ENCODE results near the gene TIMM10B. TPM values are rescaled to one million over a fixed set of nuclear protein-coding genes. Genes with fewer than 3 reads are reported as not detected.

TIMM10B gene
- total and polyA plus RNA-seq, 9 of the 15 experiments (the other 6 are each of a cell fraction or from before 2014, with no cell fraction given), result 43.2 to 163 (median 57.0) TPM

DNA sequence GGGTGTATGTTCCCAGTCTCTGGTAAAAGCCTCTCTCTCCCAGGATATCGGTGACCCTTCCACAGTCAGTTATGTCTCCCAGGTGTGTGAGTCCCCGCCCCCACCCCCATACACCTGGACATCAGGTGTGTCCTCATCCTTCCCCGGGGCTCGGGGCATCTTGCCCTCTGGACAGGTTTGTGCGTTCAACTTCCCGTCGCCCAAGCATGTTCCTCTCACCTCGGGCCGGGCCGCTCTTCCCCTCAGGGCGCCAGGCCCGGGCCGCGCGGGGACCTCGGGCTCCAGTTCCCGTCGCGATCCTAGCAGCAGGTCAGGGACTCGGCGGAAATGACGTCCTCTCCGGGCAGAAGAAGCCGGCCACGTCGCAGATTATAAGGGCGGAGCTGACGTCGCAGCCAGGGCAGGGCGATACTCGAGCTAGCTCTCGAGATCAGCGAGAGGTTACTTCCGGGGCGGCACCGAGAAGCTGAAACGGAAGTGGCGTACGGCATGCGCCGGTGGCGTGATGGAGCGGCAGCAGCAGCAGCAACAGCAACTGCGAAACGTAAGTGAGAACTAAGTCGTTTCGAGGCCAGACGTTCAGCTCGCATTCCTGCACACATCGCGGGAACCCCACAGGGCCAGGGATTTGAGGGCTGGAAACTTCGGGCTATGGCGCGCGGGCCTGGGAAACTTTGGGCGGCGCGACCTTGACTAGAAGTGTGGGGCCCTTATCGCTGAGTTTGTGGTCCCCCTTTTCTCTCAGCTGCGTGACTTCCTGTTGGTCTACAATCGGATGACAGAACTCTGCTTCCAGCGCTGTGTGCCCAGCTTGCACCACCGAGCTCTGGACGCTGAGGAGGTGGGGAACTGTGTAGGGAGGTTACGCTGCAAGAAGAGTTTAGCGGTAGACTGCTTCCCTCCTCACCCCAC is at the start of gene TIMM10B, which contains the start of gene ARFIP2 (continued):
- TF ChIP-seq, protein P1, sequence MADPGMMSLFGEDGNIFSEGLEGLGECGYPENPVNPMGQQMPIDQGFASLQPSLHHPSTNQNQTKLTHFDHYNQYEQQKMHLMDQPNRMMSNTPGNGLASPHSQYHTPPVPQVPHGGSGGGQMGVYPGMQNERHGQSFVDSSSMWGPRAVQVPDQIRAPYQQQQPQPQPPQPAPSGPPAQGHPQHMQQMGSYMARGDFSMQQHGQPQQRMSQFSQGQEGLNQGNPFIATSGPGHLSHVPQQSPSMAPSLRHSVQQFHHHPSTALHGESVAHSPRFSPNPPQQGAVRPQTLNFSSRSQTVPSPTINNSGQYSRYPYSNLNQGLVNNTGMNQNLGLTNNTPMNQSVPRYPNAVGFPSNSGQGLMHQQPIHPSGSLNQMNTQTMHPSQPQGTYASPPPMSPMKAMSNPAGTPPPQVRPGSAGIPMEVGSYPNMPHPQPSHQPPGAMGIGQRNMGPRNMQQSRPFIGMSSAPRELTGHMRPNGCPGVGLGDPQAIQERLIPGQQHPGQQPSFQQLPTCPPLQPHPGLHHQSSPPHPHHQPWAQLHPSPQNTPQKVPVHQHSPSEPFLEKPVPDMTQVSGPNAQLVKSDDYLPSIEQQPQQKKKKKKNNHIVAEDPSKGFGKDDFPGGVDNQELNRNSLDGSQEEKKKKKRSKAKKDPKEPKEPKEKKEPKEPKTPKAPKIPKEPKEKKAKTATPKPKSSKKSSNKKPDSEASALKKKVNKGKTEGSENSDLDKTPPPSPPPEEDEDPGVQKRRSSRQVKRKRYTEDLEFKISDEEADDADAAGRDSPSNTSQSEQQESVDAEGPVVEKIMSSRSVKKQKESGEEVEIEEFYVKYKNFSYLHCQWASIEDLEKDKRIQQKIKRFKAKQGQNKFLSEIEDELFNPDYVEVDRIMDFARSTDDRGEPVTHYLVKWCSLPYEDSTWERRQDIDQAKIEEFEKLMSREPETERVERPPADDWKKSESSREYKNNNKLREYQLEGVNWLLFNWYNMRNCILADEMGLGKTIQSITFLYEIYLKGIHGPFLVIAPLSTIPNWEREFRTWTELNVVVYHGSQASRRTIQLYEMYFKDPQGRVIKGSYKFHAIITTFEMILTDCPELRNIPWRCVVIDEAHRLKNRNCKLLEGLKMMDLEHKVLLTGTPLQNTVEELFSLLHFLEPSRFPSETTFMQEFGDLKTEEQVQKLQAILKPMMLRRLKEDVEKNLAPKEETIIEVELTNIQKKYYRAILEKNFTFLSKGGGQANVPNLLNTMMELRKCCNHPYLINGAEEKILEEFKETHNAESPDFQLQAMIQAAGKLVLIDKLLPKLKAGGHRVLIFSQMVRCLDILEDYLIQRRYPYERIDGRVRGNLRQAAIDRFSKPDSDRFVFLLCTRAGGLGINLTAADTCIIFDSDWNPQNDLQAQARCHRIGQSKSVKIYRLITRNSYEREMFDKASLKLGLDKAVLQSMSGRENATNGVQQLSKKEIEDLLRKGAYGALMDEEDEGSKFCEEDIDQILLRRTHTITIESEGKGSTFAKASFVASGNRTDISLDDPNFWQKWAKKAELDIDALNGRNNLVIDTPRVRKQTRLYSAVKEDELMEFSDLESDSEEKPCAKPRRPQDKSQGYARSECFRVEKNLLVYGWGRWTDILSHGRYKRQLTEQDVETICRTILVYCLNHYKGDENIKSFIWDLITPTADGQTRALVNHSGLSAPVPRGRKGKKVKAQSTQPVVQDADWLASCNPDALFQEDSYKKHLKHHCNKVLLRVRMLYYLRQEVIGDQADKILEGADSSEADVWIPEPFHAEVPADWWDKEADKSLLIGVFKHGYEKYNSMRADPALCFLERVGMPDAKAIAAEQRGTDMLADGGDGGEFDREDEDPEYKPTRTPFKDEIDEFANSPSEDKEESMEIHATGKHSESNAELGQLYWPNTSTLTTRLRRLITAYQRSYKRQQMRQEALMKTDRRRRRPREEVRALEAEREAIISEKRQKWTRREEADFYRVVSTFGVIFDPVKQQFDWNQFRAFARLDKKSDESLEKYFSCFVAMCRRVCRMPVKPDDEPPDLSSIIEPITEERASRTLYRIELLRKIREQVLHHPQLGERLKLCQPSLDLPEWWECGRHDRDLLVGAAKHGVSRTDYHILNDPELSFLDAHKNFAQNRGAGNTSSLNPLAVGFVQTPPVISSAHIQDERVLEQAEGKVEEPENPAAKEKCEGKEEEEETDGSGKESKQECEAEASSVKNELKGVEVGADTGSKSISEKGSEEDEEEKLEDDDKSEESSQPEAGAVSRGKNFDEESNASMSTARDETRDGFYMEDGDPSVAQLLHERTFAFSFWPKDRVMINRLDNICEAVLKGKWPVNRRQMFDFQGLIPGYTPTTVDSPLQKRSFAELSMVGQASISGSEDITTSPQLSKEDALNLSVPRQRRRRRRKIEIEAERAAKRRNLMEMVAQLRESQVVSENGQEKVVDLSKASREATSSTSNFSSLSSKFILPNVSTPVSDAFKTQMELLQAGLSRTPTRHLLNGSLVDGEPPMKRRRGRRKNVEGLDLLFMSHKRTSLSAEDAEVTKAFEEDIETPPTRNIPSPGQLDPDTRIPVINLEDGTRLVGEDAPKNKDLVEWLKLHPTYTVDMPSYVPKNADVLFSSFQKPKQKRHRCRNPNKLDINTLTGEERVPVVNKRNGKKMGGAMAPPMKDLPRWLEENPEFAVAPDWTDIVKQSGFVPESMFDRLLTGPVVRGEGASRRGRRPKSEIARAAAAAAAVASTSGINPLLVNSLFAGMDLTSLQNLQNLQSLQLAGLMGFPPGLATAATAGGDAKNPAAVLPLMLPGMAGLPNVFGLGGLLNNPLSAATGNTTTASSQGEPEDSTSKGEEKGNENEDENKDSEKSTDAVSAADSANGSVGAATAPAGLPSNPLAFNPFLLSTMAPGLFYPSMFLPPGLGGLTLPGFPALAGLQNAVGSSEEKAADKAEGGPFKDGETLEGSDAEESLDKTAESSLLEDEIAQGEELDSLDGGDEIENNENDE (IDR thresholded peaks at IDR 0.05; ENCODE audit: low read depth, low read length), result no peak
- TF ChIP-seq GABPB2 (CRISPR knock-in tag; conservative IDR thresholded peaks at IDR 0.05), result no peak
- TF ChIP-seq, protein P2, sequence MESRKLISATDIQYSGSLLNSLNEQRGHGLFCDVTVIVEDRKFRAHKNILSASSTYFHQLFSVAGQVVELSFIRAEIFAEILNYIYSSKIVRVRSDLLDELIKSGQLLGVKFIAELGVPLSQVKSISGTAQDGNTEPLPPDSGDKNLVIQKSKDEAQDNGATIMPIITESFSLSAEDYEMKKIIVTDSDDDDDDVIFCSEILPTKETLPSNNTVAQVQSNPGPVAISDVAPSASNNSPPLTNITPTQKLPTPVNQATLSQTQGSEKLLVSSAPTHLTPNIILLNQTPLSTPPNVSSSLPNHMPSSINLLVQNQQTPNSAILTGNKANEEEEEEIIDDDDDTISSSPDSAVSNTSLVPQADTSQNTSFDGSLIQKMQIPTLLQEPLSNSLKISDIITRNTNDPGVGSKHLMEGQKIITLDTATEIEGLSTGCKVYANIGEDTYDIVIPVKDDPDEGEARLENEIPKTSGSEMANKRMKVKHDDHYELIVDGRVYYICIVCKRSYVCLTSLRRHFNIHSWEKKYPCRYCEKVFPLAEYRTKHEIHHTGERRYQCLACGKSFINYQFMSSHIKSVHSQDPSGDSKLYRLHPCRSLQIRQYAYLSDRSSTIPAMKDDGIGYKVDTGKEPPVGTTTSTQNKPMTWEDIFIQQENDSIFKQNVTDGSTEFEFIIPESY (CRISPR knock-in tag; IDR thresholded peaks at IDR 0.05), result no peak
- TF ChIP-seq, protein P3, sequence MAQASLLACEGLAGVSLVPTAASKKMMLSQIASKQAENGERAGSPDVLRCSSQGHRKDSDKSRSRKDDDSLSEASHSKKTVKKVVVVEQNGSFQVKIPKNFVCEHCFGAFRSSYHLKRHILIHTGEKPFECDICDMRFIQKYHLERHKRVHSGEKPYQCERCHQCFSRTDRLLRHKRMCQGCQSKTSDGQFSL (CRISPR knock-in tag; IDR thresholded peaks at IDR 0.05), result peak; percentile 18
- TF ChIP-seq, protein P3 (tag; IDR thresholded peaks at IDR 0.05), result no peak
- TF ChIP-seq, protein P4, sequence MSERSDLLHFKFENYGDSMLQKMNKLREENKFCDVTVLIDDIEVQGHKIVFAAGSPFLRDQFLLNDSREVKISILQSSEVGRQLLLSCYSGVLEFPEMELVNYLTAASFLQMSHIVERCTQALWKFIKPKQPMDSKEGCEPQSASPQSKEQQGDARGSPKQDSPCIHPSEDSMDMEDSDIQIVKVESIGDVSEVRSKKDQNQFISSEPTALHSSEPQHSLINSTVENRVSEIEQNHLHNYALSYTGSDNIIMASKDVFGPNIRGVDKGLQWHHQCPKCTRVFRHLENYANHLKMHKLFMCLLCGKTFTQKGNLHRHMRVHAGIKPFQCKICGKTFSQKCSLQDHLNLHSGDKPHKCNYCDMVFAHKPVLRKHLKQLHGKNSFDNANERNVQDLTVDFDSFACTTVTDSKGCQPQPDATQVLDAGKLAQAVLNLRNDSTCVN (CRISPR knock-in tag; IDR thresholded peaks at IDR 0.05), result no peak
